Neural progenitor cell (in vitro differentiated cells): ENCODE results near the gene ACOX3. TPM values are rescaled to one million over a fixed set of nuclear protein-coding genes. Genes with fewer than 3 reads are reported as not detected.

Experiments
- DNase-seq: peaks from one replicate; pipeline ENCODE4 v3.0.0-alpha.2; 2016; ENCODE audit warnings: low spot score
- H2AFZ ChIP-seq: fragments of 200-600 bp; sonication (generic); replicated peaks from 2 replicates; pipeline ENCODE4 v1.6.1; 2016; ENCODE audit warnings: antibody characterized with exemption
- H3F3A ChIP-seq: fragments of 200-600 bp; sonication (generic); 2 replicates; pipeline ENCODE4 v1.6.1; 2016; ENCODE audit warnings: antibody characterized with exemption, low read depth
- H3K27ac ChIP-seq: fragments of 200-600 bp; sonication (generic); 2 replicates; pipeline ENCODE4 v1.5.1; 2016; ENCODE audit warnings: mild to moderate bottlenecking
- H3K27me3 ChIP-seq: fragments of 200-600 bp; sonication (generic); 2 replicates; pipeline ENCODE4 v1.6.1; 2016; ENCODE audit warnings: mild to moderate bottlenecking, moderate library complexity
- H3K36me3 ChIP-seq: fragments of 200-600 bp; sonication (generic); 2 replicates; pipeline ENCODE4 v1.5.1; 2016
- H3K4me1 ChIP-seq: fragments of 200-600 bp; sonication (generic); 2 replicates; pipeline ENCODE4 v1.6.1; 2016; ENCODE audit warnings: mixed run types
- H3K4me2 ChIP-seq: fragments of 200-600 bp; sonication (generic); 2 replicates; pipeline ENCODE4 v1.6.1; 2016
- H3K4me3 ChIP-seq: fragments of 200-600 bp; sonication (generic); 2 replicates; pipeline ENCODE4 v1.5.1; 2016
- H3K79me2 ChIP-seq: fragments of 200-600 bp; sonication (generic); 2 replicates; pipeline ENCODE4 v1.6.1; 2016; ENCODE audit warnings: low read depth
- H3K9ac ChIP-seq: fragments of 200-600 bp; sonication (generic); 2 replicates; pipeline ENCODE4 v1.6.1; 2016
- H3K9me3 ChIP-seq: fragments of 200-600 bp; sonication (generic); 2 replicates; pipeline ENCODE4 v1.5.1; 2016; ENCODE audit warnings: low read depth
- H4K20me1 ChIP-seq: fragments of 200-600 bp; sonication (generic); 2 replicates; pipeline ENCODE4 v1.6.1; 2016; ENCODE audit warnings: low read depth
- H3K27ac Mint-ChIP-seq: 3 replicates; pipeline ENCODE4 v1.8.0; 2021; ENCODE audit warnings: mixed read lengths
- H3K27me3 Mint-ChIP-seq: 2 replicates; pipeline ENCODE4 v1.8.0; 2022; ENCODE audit warnings: low read depth, mild to moderate bottlenecking, inconsistent platforms, moderate library complexity, mixed read lengths; ENCODE audit not compliant: insufficient read depth
- H3K36me3 Mint-ChIP-seq: 3 replicates; pipeline ENCODE4 v1.8.0; 2021; ENCODE audit warnings: mixed read lengths
- H3K4me1 Mint-ChIP-seq: 3 replicates; pipeline ENCODE4 v1.8.0; 2021; ENCODE audit warnings: mixed read lengths
- H3K4me3 Mint-ChIP-seq: 3 replicates; pipeline ENCODE4 v1.8.0; 2021; ENCODE audit warnings: mild to moderate bottlenecking, moderate library complexity, mixed read lengths
- H3K9me3 Mint-ChIP-seq: 3 replicates; pipeline ENCODE4 v1.8.0; 2020; ENCODE audit warnings: mixed read lengths
- EZH2 ChIP-seq: fragments of 200-600 bp; sonication (generic); IDR thresholded peaks from 2 replicates; pipeline ENCODE4 v1.6.1; 2017; ENCODE audit warnings: antibody characterized with exemption, mild to moderate bottlenecking, moderate library complexity
- EZH2phosphoT487 ChIP-seq: fragments of 200-600 bp; sonication (generic); IDR thresholded peaks from 2 replicates; pipeline ENCODE4 v1.6.1; 2017; ENCODE audit warnings: antibody characterized with exemption
- total RNA-seq: library from RNA; depleted of rRNA; stranded (reverse); fragments of >200 nt; gene quantifications from 2 replicates; pipeline ENCODE4 v1.2.3, GENCODE V29; 2015; ENCODE audit warnings: low replicate concordance
- TF ChIP-seq, protein P1 (sequence below): fragments of 200-600 bp; sonication (generic); IDR thresholded peaks from 2 replicates; pipeline ENCODE4 v1.5.1; 2017; ENCODE audit warnings: antibody characterized with exemption, mild to moderate bottlenecking

The ACOX3 gene
- total RNA-seq, 1 donor from 2014 or later = 14.0 TPM

DNA sequence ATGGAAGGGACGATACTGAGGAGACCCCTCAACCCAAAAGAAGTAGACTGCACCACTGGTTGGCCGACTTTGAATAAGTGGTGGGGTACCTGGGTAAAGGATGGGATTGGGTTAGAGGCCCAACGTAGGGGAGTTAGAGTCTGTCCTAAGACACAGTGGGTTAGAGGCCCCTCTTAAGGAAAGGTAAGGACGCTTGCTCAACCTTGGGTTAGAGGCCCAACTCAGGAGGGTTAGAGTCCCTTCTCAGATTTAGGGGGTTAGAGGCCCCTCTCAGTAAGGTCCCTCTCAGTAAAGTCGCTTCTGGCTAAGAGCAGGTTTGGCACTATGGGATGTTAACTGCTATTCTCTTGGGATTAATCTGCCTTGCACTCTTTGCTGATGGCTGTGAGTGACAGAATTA is 81.3 kb downstream of the ACOX3 start:
- peaks cover 8% of the 10 kb centered on the region for H3K9me3 ChIP-seq
- H3K9ac ChIP-seq = no peak overlapping the region
- H3K4me2 ChIP-seq = no peak overlapping the region
- TF ChIP-seq, protein P1, sequence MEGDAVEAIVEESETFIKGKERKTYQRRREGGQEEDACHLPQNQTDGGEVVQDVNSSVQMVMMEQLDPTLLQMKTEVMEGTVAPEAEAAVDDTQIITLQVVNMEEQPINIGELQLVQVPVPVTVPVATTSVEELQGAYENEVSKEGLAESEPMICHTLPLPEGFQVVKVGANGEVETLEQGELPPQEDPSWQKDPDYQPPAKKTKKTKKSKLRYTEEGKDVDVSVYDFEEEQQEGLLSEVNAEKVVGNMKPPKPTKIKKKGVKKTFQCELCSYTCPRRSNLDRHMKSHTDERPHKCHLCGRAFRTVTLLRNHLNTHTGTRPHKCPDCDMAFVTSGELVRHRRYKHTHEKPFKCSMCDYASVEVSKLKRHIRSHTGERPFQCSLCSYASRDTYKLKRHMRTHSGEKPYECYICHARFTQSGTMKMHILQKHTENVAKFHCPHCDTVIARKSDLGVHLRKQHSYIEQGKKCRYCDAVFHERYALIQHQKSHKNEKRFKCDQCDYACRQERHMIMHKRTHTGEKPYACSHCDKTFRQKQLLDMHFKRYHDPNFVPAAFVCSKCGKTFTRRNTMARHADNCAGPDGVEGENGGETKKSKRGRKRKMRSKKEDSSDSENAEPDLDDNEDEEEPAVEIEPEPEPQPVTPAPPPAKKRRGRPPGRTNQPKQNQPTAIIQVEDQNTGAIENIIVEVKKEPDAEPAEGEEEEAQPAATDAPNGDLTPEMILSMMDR = no peak
- TF ChIP-seq EZH2phosphoT487 (no peak), EZH2 (no peak)
- H3K9me3 Mint-ChIP-seq = peaks cover 14% of the 10 kb centered on the region
- no peaks in the 10 kb centered on the region for H3F3A ChIP-seq
- no peaks in the 10 kb centered on the region for H3K4me1 ChIP-seq
- H3K36me3 ChIP-seq = no peaks in the 10 kb centered on the region
- no peaks in the 10 kb centered on the region for H4K20me1 ChIP-seq
- peaks cover 2% of the 10 kb centered on the region for H3K36me3 Mint-ChIP-seq
- H3K27ac ChIP-seq = no peak overlapping the region
- no peak overlapping the region for H3K4me3 Mint-ChIP-seq
- H3K4me3 ChIP-seq = no peak overlapping the region
- no peaks in the 10 kb centered on the region for H3K27me3 ChIP-seq
- no peaks in the 10 kb centered on the region for H3K79me2 ChIP-seq
- no peak for DNase-seq
- H3K4me1 Mint-ChIP-seq = peaks cover 9% of the 10 kb centered on the region
- no peak overlapping the region for H3K27ac Mint-ChIP-seq
- peaks cover 2% of the 10 kb centered on the region for H3K27me3 Mint-ChIP-seq
- no peak overlapping the region for H2AFZ ChIP-seq

DNA sequence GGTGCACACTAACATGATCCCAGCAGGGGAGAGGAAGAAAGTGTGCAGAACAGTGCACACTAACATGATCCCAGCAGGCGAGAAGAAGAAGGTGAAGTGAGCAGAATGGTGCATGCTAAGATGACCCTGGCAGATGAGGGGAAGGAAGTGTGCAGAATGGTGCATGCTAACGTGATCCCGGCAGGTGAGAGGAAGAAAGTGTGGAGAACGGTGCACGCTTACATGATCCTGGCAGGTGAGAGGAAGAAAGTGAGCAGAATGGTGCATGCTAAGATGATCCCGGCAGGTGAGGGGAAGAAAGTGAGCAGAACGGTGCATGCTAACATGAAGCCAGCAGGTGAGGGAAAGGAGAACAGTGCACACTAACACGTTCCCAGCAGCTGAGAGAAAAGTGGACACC is 83.7 kb downstream of the ACOX3 start:
- Histone ChIP-seq H3F3A (no peaks in the 10 kb centered on the region), H3K4me3 (no peak overlapping the region), H3K27me3 (no peaks in the 10 kb centered on the region), H4K20me1 (no peaks in the 10 kb centered on the region), H3K4me1 (no peaks in the 10 kb centered on the region), H3K27ac (no peak overlapping the region), H3K4me2 (no peak overlapping the region), H2AFZ (no peak overlapping the region), H3K9me3 (peaks cover 5% of the 10 kb centered on the region), H3K36me3 (no peaks in the 10 kb centered on the region), H3K79me2 (no peaks in the 10 kb centered on the region), H3K9ac (no peak overlapping the region)
- peaks cover 9% of the 10 kb centered on the region for H3K9me3 Mint-ChIP-seq
- no peak overlapping the region for H3K27ac Mint-ChIP-seq
- DNase-seq = no peak
- H3K27me3 Mint-ChIP-seq = peaks cover 2% of the 10 kb centered on the region
- TF ChIP-seq EZH2phosphoT487 (no peak), EZH2 (no peak)
- TF ChIP-seq, protein P1 = no peak
- peaks cover 9% of the 10 kb centered on the region for H3K4me1 Mint-ChIP-seq
- no peaks in the 10 kb centered on the region for H3K36me3 Mint-ChIP-seq
- no peak overlapping the region for H3K4me3 Mint-ChIP-seq

DNA sequence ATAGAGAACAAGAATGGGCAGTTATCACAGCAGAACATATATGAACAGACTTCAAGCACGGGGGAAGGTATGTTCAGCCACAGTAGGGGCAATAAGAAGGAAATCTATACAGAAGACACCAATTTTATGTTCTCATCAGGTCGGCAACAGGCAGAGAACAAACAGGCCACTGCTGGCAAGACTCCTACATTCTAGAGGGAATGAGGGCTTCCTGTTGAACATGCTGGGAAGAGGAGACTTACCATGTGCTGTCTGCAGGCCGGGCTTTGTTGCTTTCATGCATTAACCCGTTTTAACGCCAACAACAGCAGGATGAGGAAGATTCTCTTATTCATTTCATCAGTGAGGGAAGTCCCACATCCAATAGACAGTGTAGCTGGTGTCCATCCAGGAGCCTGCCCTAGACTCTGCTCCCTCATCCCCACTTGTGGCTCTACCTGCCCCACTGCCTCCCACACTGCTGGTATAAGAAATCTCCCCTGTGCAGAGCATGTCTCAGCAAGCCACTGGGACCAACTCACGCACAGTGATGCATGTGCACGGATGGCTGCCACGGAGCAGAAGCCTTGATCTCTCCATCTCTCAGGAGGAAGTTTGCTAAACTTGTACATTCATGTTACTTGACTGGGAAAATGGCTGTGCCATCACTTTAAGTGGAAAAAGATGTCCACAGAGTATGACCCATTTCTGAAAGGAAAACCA is 84.5 kb downstream of the ACOX3 start:
- H3K9ac ChIP-seq = no peak overlapping the region
- H3F3A ChIP-seq = no peaks in the 10 kb centered on the region
- H3K4me3 Mint-ChIP-seq = no peak overlapping the region
- no peaks in the 10 kb centered on the region for H3K36me3 Mint-ChIP-seq
- H2AFZ ChIP-seq = no peak overlapping the region
- H3K4me2 ChIP-seq = no peak overlapping the region
- H3K27me3 ChIP-seq = no peaks in the 10 kb centered on the region
- no peak overlapping the region for H3K4me3 ChIP-seq
- peaks cover 9% of the 10 kb centered on the region for H3K4me1 Mint-ChIP-seq
- TF ChIP-seq, protein P1 = no peak
- no peak for TF ChIP-seq EZH2phosphoT487
- TF ChIP-seq EZH2 = no peak
- peaks cover 6% of the 10 kb centered on the region for H3K9me3 Mint-ChIP-seq
- no peak overlapping the region for H3K27ac Mint-ChIP-seq
- H3K27me3 Mint-ChIP-seq = peaks cover 2% of the 10 kb centered on the region
- H3K9me3 ChIP-seq = no peaks in the 10 kb centered on the region
- no peak overlapping the region for H3K27ac ChIP-seq
- H3K36me3 ChIP-seq = no peaks in the 10 kb centered on the region
- DNase-seq = no peak
- H3K4me1 ChIP-seq = no peaks in the 10 kb centered on the region
- H3K79me2 ChIP-seq = no peaks in the 10 kb centered on the region
- no peaks in the 10 kb centered on the region for H4K20me1 ChIP-seq
